Central memory CD4-positive, alpha-beta T cell (primary cell): ENCODE measurements around the gene USP36.
"Not testable (repeated sequence)": the region's sequence is repeated elsewhere in the genome, so short reads cannot be mapped to it uniquely, and the experiment has no call there.

ENCODE experiments used
- DNase-seq: peaks from one replicate; pipeline ENCODE4 v3.0.0; 2022

USP36 gene

GRCh38 chr17:78870621-78871020 is 30.0 kb upstream of the USP36 start:
- DNase-seq: no peak

GRCh38 chr17:78868391-78868790 is 27.8 kb upstream of the USP36 start:
- no peak for DNase-seq

GRCh38 chr17:78867046-78867445 is 26.4 kb upstream of the USP36 start:
- DNase-seq: not testable (repeated sequence)

GRCh38 chr17:78865682-78866390 is 25.2 kb upstream of the USP36 start:
- DNase-seq: peak; percentile 39

GRCh38 chr17:78864117-78864516 is 23.5 kb upstream of the USP36 start:
- DNase-seq: no peak

- no peak for DNase-seq
Measured at GRCh38 chr17:78862073-78863023, 21.7 kb upstream of the USP36 start.

- no peak for DNase-seq
Measured at GRCh38 chr17:78861229-78861628, 20.6 kb upstream of the USP36 start.

GRCh38 chr17:78859051-78859450 is 18.4 kb upstream of the USP36 start:
- no peak for DNase-seq

GRCh38 chr17:78857266-78857665 is 16.7 kb upstream of the USP36 start:
- no peak for DNase-seq

GRCh38 chr17:78855561-78856165 is 15.0 kb upstream of the USP36 start:
- no peak for DNase-seq

- DNase-seq: no peak
Measured at GRCh38 chr17:78854508-78854907, 13.9 kb upstream of the USP36 start.

- no peak for DNase-seq
Measured at GRCh38 chr17:78853926-78854394, 13.3 kb upstream of the USP36 start.

GRCh38 chr17:78852709-78853121 is 12.1 kb upstream of the USP36 start:
- no peak for DNase-seq

GRCh38 chr17:78849026-78849425 is 8.4 kb upstream of the USP36 start:
- DNase-seq: no peak

- no peak for DNase-seq
Measured at GRCh38 chr17:78847052-78847451, 6.4 kb upstream of the USP36 start.

GRCh38 chr17:78844301-78845005 is 3.8 kb upstream of the USP36 start:
- no peak for DNase-seq

- peak; percentile 58 for DNase-seq
Measured at GRCh38 chr17:78842881-78843565, 2.4 kb upstream of the USP36 start.

- DNase-seq: no peak
Measured at GRCh38 chr17:78840530-78840779, 159 bp downstream of the USP36 start.

GRCh38 chr17:78839762-78840529 is 668 bp downstream of the USP36 start:
- DNase-seq: peak; percentile 68

- DNase-seq: peak; percentile 39
Measured at GRCh38 chr17:78839235-78839761, 1.3 kb downstream of the USP36 start.

- DNase-seq: no peak
Measured at GRCh38 chr17:78838574-78839005, 2.0 kb downstream of the USP36 start.
